Smooth muscle cell of the brain vasculature (primary cell): ENCODE results near the gene GFM2.
"Not testable (repeated sequence)": the region's sequence is repeated elsewhere in the genome, so short reads cannot be mapped to it uniquely, and the experiment has no call there.

Experiments used
- DNase-seq: peaks from one replicate; pipeline ENCODE4 v3.0.0-alpha.2; 2012; ENCODE audit warnings: low read depth, low spot score

GFM2 gene

GRCh38 chr5:74693191-74693590 lies 73.7 kb downstream of the GFM2 start:
- no peak for DNase-seq

DNA sequence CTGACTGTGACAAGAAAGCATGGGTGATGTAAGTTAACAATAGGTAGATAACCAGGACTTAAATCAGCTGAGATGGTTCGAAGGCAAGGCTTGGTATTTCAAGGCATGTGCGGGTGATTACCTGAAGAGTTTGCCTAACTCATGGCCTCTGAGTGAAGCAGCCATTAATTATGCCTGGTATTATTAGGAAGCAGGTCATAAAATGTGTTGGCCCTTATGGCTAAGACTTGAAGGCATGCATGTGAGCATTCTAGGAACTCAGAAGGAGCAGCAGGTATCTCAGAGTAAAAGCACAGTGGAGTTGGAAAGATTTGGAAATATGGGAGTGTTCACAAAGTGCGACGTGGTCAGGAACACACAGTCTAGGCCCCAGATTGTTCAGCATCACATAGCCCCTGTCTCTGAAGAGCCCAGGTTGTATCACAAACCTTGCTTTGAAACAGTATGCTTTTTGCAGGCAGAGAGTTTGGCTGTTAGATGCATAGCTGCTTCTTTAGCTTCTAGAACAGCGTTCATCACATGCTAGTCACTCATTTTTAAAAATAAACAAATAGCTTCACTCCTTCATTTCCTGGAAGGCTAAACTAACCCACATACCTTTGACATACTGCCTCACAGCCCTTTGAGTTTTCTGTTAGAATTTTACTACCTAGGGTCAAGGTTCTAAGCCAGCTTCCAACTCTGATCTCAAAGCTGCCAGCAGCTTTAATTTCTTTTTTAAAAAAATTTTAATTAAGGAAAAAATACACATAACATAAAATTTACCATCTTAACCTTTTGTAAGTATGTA lies 79.8 kb downstream of the GFM2 start:
- DNase-seq: no peak

DNA sequence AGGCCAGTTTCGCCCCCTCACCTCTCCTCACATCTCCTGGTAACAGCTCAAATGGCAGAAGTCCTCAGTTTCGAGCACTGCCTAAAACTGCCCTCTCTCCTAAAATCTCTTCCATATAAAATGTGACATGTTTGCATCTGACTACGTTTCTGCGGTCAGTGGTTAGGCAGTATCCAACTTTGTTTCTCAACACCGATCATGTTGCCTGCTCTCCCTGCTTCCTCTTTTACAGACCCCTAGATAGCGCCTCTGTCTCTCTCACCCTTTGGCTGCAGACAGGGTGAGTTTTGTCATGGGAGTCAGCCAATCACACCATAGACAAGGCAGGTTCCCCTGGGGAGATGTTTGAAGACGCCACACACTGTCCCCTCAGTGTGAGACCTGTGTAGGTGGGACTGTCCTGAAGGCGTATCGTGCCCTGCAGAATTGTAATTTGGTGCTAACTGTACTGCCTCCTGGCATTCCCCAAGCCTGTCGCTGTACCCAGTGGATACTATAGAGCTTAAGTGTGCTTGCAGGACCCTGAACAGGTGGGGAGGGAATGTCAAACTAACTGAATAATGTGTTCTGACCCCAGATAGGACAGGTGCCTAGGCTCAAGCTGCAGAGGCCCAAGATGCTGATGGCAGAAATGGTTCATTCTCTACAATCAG lies 80.8 kb downstream of the GFM2 start:
- no peak for DNase-seq

- peak; percentile 52 for DNase-seq
These were observed 81.7 kb downstream of the GFM2 start, which contains the start of gene HEXB for GRCh38 chr5:74684900-74685851. Gene HEXB, plus strand, starts transcription at chr5:74685233. Its CDS starts 28 bp downstream, at chr5:74685261.

DNA sequence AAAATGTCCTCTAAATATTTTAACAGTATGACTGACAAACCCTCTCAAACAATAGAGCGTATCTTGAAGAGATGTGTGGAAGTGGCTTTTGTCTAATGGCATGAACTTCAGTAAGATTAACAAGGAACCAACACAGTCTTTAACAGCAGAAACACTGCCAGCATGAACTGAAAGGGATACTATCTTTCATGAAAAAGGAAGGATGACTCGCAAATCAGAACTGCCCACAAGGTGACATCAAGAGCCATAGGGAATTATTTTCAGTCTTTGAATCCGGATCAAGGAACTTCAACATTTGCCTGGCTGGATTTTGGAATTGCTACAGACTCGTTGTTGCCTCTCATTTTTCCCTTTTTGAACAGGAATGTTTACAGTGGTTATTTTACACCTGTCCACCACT lies 87.0 kb downstream of the GFM2 start:
- DNase-seq: no peak

DNA sequence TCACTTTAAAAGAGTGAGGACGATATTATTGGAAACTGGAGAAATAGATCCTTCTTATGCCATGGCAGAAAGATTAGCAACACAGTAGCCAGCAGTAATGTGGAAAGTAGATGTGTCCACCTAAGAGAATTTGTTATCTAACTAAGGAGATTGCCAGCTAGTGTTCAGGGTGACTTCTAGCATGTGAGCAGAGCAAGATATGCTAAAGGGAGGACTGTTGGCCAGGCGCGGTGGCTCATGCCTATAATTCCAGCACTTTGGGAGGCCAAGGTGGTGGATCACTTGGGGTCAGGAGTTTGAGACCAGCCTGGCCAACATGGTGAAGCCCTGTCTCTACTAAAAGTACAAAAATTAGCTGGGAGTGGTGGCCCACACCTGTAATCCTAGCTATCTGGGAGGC lies 87.6 kb downstream of the GFM2 start:
- not testable (repeated sequence) for DNase-seq

DNA sequence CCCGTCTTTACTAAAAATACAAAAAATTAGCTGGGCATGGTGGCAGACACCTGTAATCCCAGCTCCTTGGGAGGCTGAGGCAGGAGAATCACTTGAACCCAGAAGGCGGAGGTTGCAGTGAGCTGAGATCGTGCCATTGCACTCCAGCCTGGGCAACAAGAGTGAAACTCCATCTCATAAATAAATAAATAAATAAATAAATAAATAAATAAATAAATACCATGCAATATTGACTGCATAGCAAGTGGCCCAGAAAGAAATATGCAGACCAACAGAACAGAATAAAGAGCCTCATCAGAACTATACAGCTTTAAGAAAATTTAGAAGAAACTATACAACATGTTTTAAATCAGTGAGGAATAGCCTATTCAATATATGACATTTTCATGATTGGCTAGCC lies 88.8 kb downstream of the GFM2 start:
- DNase-seq: not testable (repeated sequence)

DNA sequence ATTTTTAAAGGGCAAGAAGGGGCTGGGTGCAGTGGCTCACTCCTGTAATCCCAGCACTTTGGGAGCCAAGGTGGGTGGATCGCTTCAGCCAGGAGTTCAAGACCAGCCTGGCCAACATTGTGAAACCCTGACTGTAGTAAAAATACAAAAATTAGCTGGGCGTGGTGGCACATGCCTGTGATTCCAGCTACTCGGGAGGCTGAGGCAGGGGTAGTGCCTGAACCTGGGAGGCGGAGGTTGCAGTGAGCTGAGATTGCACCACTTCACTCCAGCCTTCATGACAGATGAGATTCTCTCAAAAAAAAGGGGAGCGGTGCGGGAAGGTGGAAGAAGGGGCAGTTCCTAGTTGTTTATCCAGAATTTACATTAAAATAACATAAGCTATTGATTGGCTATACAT lies 90.5 kb downstream of the GFM2 start:
- not testable (repeated sequence) for DNase-seq

DNA sequence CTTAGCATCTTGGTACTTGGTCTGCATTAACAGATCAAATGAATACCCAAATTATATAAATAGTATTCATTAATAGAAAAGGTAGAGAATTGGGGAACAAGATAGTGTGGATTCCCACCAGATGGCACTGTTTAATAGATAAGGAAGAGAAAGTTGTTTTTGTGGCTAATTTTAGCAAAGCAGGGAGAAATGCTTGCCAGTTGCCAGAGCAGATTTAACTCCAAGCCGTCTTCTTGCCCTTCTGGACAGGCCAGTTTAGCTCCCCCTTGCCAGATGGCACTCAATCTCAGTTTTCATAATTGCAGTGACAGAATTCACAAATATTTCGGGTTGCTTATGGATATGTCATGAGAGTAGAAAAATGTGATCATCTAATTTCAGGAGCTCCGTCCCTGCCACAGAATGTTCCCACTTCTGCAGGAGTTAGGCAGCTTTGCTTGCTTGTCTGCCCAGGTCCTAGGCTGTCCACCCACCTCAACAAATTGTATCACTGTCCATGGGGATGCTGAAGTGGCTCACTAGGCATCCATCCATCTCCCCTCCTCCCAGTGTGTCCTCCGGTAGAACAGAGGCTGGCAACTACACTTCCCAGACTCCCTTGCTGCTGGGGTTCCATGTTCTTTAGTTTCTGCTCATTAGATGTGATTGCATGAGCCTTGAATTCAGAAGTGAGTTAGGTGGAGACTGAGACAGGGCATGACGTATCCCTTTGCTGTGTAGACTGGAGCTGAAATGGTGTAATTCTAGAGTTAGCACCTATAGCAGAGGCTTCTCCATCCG lies 93.7 kb downstream of the GFM2 start:
- DNase-seq: no peak

DNA sequence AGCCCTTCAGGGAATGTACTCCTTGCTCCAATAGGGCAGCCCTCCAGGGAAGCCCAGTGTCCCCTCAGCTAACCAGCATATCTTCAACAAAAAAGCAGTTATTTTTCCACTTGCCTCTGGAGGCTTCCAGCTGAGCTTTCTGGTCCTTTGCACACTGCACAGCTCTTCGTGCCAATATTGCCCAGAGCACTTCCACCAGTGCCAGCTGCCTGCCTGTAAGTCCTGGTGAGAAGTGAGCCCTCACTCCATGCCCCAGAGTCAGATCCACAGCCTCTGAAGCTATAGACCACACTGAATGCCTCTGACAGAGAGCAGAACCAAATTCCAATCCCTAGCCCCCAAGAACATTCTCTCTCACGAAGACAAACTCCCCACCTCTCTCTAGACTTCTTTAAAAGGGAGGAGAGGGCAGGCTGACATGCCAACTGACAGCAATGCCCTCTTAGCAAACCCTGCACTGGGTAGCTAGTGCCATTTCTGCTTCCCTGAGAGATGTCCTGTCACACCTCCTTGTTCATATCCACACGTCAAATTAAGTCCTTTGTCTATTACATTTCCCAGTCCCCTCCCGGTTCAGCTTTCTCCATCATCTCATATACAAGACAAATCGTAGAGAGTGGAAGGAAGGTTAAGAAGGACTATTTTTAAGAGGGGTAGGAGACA lies 94.6 kb downstream of the GFM2 start:
- DNase-seq: no peak
